ENCODE results near the gene TM9SF4. TPM values are rescaled to one million over a fixed set of nuclear protein-coding genes. Genes with fewer than 3 reads are reported as not detected.

The TM9SF4 gene
- total RNA-seq, 1 donor from 2014 or later = 27.0 TPM

DNA sequence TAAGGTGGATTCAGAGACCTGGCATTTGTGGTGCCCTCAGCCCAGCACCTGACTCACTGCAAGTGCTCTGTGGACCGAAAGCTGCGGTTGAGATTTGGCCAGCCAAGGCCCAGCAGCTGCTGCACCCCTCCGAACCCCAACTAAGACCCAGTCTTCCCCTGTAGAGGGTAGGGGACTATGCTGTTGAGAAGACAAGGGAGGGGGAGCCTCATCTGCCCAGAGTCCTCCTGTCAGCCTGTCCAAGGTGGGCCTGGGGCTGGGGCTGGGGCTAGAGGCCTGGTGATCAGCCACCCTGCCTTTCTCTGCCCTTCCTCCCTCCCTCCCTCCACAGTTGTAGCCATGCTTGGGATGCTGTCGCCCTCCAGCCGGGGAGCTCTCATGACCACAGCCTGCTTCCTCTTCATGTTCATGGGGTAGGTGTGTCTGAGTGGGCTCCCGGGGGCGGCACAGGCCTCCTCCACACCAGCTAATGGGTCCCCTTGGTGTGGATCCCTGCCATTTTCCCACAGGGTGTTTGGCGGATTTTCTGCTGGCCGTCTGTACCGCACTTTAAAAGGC is 40.9 kb downstream of the TM9SF4 start:
- Histone ChIP-seq H3K4me1 (peaks cover 21% of the 10 kb centered on the region), H3K27me3 (ENCODE audit: low read depth) (no peaks in the 10 kb centered on the region), H3K27ac (replicated peaks) (no peak overlapping the region), H3K4me3 (no peak overlapping the region), H3K9me3 (replicated peaks) (no peaks in the 10 kb centered on the region), H3K36me3 (peaks cover 84% of the 10 kb centered on the region)
- intact Hi-C loops (cut with micrococcal nuclease) = no loop called here
- TF ChIP-seq, protein P1, sequence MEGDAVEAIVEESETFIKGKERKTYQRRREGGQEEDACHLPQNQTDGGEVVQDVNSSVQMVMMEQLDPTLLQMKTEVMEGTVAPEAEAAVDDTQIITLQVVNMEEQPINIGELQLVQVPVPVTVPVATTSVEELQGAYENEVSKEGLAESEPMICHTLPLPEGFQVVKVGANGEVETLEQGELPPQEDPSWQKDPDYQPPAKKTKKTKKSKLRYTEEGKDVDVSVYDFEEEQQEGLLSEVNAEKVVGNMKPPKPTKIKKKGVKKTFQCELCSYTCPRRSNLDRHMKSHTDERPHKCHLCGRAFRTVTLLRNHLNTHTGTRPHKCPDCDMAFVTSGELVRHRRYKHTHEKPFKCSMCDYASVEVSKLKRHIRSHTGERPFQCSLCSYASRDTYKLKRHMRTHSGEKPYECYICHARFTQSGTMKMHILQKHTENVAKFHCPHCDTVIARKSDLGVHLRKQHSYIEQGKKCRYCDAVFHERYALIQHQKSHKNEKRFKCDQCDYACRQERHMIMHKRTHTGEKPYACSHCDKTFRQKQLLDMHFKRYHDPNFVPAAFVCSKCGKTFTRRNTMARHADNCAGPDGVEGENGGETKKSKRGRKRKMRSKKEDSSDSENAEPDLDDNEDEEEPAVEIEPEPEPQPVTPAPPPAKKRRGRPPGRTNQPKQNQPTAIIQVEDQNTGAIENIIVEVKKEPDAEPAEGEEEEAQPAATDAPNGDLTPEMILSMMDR (IDR thresholded peaks at IDR 0.05; ENCODE audit: borderline replicate concordance) = no peak
- no peak for DNase-seq

DNA sequence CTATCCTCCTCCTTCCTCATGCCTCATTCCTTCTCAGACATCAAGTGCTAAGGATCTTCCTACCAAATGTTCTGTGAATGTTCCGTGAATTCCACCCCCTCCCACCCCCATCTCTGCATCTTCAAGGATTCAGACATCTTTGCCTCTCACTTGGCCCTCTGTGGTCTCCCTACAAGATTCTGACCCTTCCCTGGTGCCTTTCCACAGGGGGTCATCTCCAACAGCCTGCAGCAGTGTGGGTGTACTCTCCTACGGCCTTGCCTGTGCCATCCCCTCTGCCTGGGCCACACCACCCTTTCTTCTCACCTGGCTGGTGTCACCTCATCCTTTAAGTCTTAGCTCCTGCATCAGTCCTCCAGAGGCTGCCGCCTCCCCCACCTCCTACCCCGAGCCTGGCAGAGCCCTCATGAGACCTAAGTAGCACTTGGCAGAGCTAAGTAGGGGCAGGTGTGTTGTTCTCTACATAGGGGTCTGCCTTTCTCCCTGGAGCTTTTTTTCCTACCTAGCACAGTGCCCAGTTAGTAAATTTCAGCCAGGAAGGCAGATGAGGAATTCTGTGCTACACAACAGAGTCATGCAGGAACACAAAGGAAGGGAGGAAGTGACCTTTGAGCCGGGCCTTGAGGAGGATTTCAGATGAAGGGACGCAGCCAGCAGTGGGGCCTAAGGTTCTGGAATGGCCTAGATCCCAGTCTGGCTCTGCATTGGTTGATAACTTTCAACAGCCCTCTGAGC is 43.1 kb downstream of the TM9SF4 start:
- peaks cover 26% of the 10 kb centered on the region for H3K4me1 ChIP-seq
- H3K36me3 ChIP-seq = peaks cover 69% of the 10 kb centered on the region
- H3K9me3 ChIP-seq (replicated peaks) = no peaks in the 10 kb centered on the region
- H3K27ac ChIP-seq (replicated peaks) = no peak overlapping the region
- TF ChIP-seq, protein P1 (IDR thresholded peaks at IDR 0.05; ENCODE audit: borderline replicate concordance) = no peak
- no peaks in the 10 kb centered on the region for H3K27me3 ChIP-seq (ENCODE audit: low read depth)
- intact Hi-C loops (cut with micrococcal nuclease) = no loop called here
- no peak for DNase-seq
- H3K4me3 ChIP-seq = no peak overlapping the region

DNA sequence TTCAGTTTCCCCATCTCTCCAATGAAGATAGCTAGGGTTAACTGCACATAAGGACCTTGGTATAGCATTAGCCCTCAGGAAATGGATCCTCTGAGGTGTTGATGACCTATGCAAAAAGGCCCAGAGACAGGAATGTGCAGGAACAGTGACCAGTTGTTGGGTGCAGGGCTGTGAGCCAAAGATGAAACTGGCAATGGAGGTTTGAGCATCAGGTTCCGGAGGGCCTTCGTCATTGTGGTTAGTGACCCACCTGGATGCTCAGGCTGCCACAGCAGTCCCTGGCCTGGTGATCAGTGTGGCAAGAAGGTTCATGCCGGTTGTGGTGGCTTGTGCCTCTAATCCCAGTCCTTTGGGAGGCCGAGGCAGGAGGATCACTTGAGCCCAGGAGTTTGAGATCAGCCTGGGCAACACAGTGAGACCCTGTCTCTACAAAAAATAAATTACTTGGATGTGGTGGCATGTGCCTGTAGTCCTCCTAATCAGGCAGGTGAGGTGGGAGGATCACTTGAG is 43.7 kb downstream of the TM9SF4 start:
- H3K27ac ChIP-seq (replicated peaks) = no peak overlapping the region
- H3K27me3 ChIP-seq (ENCODE audit: low read depth) = no peaks in the 10 kb centered on the region
- no peak for DNase-seq
- H3K4me3 ChIP-seq = no peak overlapping the region
- no peaks in the 10 kb centered on the region for H3K9me3 ChIP-seq (replicated peaks)
- TF ChIP-seq, protein P1 (IDR thresholded peaks at IDR 0.05; ENCODE audit: borderline replicate concordance) = no peak
- peaks cover 26% of the 10 kb centered on the region for H3K4me1 ChIP-seq
- intact Hi-C loops (cut with micrococcal nuclease) = no loop called here
- peaks cover 69% of the 10 kb centered on the region for H3K36me3 ChIP-seq

DNA sequence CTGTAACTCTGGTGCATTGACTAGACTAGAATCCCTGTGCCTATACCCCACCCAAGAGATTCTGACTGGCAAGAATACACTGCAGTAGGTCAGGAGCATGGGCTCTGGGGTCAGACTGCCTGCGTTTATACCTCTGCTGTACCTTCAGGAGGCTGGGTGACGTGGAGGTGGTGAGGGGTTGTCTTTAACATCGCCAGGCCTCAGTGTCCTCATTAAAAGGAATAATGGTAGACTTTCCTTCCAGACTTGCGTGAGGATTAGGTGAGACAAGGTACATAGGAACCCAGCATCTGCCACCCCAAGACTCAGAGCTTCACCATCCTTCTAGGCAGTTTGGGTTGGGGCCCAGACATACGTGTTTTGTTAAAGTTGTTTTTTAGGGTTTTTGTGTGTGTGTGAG is 44.3 kb downstream of the TM9SF4 start:
- Histone ChIP-seq H3K4me3 (no peak overlapping the region), H3K27ac (replicated peaks) (no peak overlapping the region), H3K4me1 (peaks cover 26% of the 10 kb centered on the region), H3K9me3 (replicated peaks) (no peaks in the 10 kb centered on the region), H3K36me3 (peaks cover 69% of the 10 kb centered on the region), H3K27me3 (ENCODE audit: low read depth) (no peaks in the 10 kb centered on the region)
- intact Hi-C loops (cut with micrococcal nuclease) = no loop called here
- TF ChIP-seq, protein P1 (IDR thresholded peaks at IDR 0.05; ENCODE audit: borderline replicate concordance) = no peak
- DNase-seq = no peak

DNA sequence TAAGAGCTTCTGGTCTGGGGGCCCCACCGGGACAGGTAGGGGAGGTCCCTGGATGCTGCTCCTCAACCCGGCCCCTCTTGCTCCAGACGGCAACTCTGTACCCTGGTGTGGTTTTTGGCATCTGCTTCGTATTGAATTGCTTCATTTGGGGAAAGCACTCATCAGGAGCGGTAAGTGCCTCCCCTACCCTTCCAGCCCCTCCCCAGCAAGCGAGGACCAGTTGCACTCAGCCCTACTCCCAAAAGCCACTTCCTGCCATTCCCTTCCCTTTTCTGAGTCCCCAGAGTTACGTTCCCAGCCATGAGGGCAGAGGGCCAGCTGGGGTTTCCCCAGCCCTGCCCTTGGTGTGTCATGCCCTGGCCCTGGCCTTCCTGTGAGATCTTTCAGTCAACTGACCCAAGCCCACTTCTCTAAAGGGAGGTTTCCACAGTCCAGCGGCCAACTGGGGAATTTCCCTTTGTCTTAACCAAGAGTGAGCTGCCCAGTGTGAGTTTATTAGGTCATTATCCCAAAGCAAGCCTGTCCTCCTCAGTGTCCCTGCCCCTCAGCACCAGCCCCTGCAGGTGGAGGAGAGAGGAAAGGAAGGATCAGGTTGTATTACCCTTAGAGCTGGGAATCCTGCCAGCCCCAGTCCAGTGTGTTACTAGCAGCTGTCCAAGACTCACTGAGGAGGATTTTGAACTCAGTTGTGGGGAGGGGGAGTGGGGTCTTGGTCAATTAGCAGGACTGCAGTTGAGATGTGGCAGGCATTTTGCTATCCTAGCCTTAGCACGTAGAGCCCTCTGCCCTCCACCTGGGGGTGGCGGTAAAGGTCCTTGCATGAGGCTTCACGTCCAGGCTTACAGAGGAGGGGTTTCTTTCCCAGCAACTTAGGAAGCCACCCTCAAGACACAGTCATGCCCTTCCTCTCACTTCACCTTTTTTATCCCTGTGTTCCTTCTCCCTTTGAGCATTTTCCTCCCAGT is 45.8 kb downstream of the TM9SF4 start:
- peak overlapping the region; percentile 67 for H3K27ac ChIP-seq (replicated peaks)
- no peak overlapping the region for H3K4me3 ChIP-seq
- H3K9me3 ChIP-seq (replicated peaks) = no peaks in the 10 kb centered on the region
- no peaks in the 10 kb centered on the region for H3K27me3 ChIP-seq (ENCODE audit: low read depth)
- peaks cover 71% of the 10 kb centered on the region for H3K36me3 ChIP-seq
- TF ChIP-seq, protein P1 (IDR thresholded peaks at IDR 0.05; ENCODE audit: borderline replicate concordance) = peak; percentile 51
- intact Hi-C loops (cut with micrococcal nuclease) = no loop called here
- peak; percentile 81 for DNase-seq
- peaks cover 26% of the 10 kb centered on the region for H3K4me1 ChIP-seq
